IMR-90 (cell line): ENCODE data around the gene OR5C1.

Source experiments
- BHLHE40 ChIP-seq: fragments of 150-350 bp; IDR thresholded peaks from 2 replicates; pipeline ENCODE4 v1.6.1; 2016; ENCODE audit warnings: mild to moderate bottlenecking, low read depth, low read length
- CTCF ChIP-seq: conservative IDR thresholded peaks from 2 replicates; pipeline ENCODE4 v1.5.1; 2012; ENCODE audit warnings: mild to moderate bottlenecking, low read depth, low read length, improper control_type of control experiment
- FOS ChIP-seq: fragments of 150-350 bp; IDR thresholded peaks from 2 replicates; pipeline ENCODE4 v1.6.1; 2016; ENCODE audit warnings: low read depth, low read length
- MAFK ChIP-seq: IDR thresholded peaks from 2 replicates; pipeline ENCODE4 v1.6.1; 2012; ENCODE audit warnings: low read depth, low read length, improper control_type of control experiment
- MAZ ChIP-seq: IDR thresholded peaks from 2 replicates; pipeline ENCODE4 v1.6.1; 2012; ENCODE audit warnings: low read depth, mild to moderate bottlenecking, low read length, improper control_type of control experiment, moderate library complexity, borderline replicate concordance
- MXI1 ChIP-seq: IDR thresholded peaks from 2 replicates; pipeline ENCODE4 v1.6.1; 2012; ENCODE audit warnings: low read depth, mild to moderate bottlenecking, low read length, moderate library complexity, borderline replicate concordance
- RAD21 ChIP-seq: IDR thresholded peaks from 2 replicates; pipeline ENCODE4 v1.6.1; 2012; ENCODE audit warnings: low read length, improper control_type of control experiment
- TF ChIP-seq, protein P1 (sequence below): fragments of 150-350 bp; IDR thresholded peaks from 2 replicates; pipeline ENCODE4 v1.6.1; 2016; ENCODE audit warnings: low read depth, mild to moderate bottlenecking, low read length, moderate library complexity, borderline replicate concordance

GRCh38 chr9:122754825-122755224 lies 33.9 kb upstream of the OR5C1 start:
- TF ChIP-seq CTCF, result no peak
- no peak for TF ChIP-seq BHLHE40
- no peak for TF ChIP-seq MAZ
- TF ChIP-seq FOS, result no peak
- TF ChIP-seq MXI1, result no peak
- no peak for TF ChIP-seq MAFK
- TF ChIP-seq, protein P1, sequence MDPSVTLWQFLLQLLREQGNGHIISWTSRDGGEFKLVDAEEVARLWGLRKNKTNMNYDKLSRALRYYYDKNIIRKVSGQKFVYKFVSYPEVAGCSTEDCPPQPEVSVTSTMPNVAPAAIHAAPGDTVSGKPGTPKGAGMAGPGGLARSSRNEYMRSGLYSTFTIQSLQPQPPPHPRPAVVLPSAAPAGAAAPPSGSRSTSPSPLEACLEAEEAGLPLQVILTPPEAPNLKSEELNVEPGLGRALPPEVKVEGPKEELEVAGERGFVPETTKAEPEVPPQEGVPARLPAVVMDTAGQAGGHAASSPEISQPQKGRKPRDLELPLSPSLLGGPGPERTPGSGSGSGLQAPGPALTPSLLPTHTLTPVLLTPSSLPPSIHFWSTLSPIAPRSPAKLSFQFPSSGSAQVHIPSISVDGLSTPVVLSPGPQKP, result no peak
- no peak for TF ChIP-seq RAD21
